Progenitor cell of endocrine pancreas (in vitro differentiated cells): ENCODE results near the gene IRAK2. TPM values are rescaled to one million over a fixed set of nuclear protein-coding genes. Genes with fewer than 3 reads are reported as not detected.
A peak's percentile ranks its signal among the peaks of the same experiment; 100 is the strongest.

Experiments
- DNase-seq: peaks from one replicate; pipeline ENCODE4 v3.0.0; 2021; ENCODE audit warnings: low spot score; ENCODE audit not compliant: unreplicated experiment
- H3K27ac Mint-ChIP-seq: 2 replicates; pipeline ENCODE4 v1.8.0; 2021; ENCODE audit warnings: mild to moderate bottlenecking, moderate library complexity, mixed read lengths
- H3K27me3 Mint-ChIP-seq: 2 replicates; pipeline ENCODE4 v1.8.0; 2021; ENCODE audit warnings: mixed read lengths
- H3K36me3 Mint-ChIP-seq: 2 replicates; pipeline ENCODE4 v1.8.0; 2022; ENCODE audit warnings: mixed read lengths; ENCODE audit not compliant: insufficient read depth
- H3K4me1 Mint-ChIP-seq: 2 replicates; pipeline ENCODE4 v1.8.0; 2021; ENCODE audit warnings: low read depth, mixed read lengths
- H3K4me3 Mint-ChIP-seq: 2 replicates; pipeline ENCODE4 v1.8.0; 2021; ENCODE audit warnings: low read depth, mild to moderate bottlenecking, moderate library complexity, mixed read lengths
- H3K9me3 Mint-ChIP-seq: 2 replicates; pipeline ENCODE4 v1.8.0; 2021; ENCODE audit warnings: low read depth, mixed read lengths
- CTCF ChIP-seq: fragments of 200-600 bp; sonication (generic); IDR thresholded peaks from one replicate; pipeline ENCODE4 v1.5.0; 2021; ENCODE audit warnings: antibody characterized with exemption, mild to moderate bottlenecking; ENCODE audit not compliant: unreplicated experiment
- total RNA-seq: library from RNA; stranded (reverse); gene quantifications from 2 replicates; pipeline ENCODE4 v1.2.1, GENCODE V29; 2021

The IRAK2 gene
- total RNA-seq, 1 donor from 2014 or later = 0.36 TPM

- TF ChIP-seq CTCF = no peak
- no peak overlapping the region for H3K27ac Mint-ChIP-seq
- H3K27me3 Mint-ChIP-seq = no peaks in the 10 kb centered on the region
- no peak for DNase-seq
- H3K9me3 Mint-ChIP-seq = peaks cover 10% of the 10 kb centered on the region
- no peaks in the 10 kb centered on the region for H3K36me3 Mint-ChIP-seq
- no peaks in the 10 kb centered on the region for H3K4me1 Mint-ChIP-seq
- no peak overlapping the region for H3K4me3 Mint-ChIP-seq
Measured at GRCh38 chr3:10242182-10243065, 77.7 kb downstream of the IRAK2 start.

- no peaks in the 10 kb centered on the region for H3K27me3 Mint-ChIP-seq
- H3K27ac Mint-ChIP-seq = no peak overlapping the region
- no peak for TF ChIP-seq CTCF
- no peak for DNase-seq
- peaks cover 10% of the 10 kb centered on the region for H3K9me3 Mint-ChIP-seq
- H3K4me1 Mint-ChIP-seq = no peaks in the 10 kb centered on the region
- no peaks in the 10 kb centered on the region for H3K36me3 Mint-ChIP-seq
- no peak overlapping the region for H3K4me3 Mint-ChIP-seq
Measured at GRCh38 chr3:10244009-10244408, 79.3 kb downstream of the IRAK2 start.

- H3K36me3 Mint-ChIP-seq = no peaks in the 10 kb centered on the region
Measured at GRCh38 chr3:10245081-10245712, 80.5 kb downstream of the IRAK2 start.

GRCh38 chr3:10247679-10248183 lies 83.0 kb downstream of the IRAK2 start:
- H3K4me3 Mint-ChIP-seq = peak overlapping the region; percentile 60
- no peak for DNase-seq
- no peaks in the 10 kb centered on the region for H3K27me3 Mint-ChIP-seq
- H3K4me1 Mint-ChIP-seq = peaks cover 18% of the 10 kb centered on the region
- TF ChIP-seq CTCF = no peak
- H3K27ac Mint-ChIP-seq = peak overlapping the region; percentile 93
- H3K36me3 Mint-ChIP-seq = peaks cover 9% of the 10 kb centered on the region
- H3K9me3 Mint-ChIP-seq = peaks cover 10% of the 10 kb centered on the region

More at GRCh38 chr3:10245081-10245712, 80.5 kb downstream of the IRAK2 start:
- no peak overlapping the region for H3K4me3 Mint-ChIP-seq
- no peak for TF ChIP-seq CTCF
- no peak for DNase-seq
- peaks cover 10% of the 10 kb centered on the region for H3K9me3 Mint-ChIP-seq
- H3K27ac Mint-ChIP-seq = no peak overlapping the region
- no peaks in the 10 kb centered on the region for H3K27me3 Mint-ChIP-seq
- H3K4me1 Mint-ChIP-seq = peaks cover 9% of the 10 kb centered on the region

- peak; percentile 24 for TF ChIP-seq CTCF
- Mint-ChIP-seq H3K4me3 (peak within 1 kb of the TSS; percentile 86), H3K27me3 (no peaks in the 10 kb centered on the region), H3K27ac (peak within 1 kb of the TSS; percentile 93), H3K4me1 (peaks cover 18% of the 10 kb centered on the region), H3K36me3 (peaks cover 11% of the 10 kb centered on the region), H3K9me3 (peaks cover 10% of the 10 kb centered on the region)
- peak; percentile 80 for DNase-seq
Measured at GRCh38 chr3:10248184-10248983, 83.7 kb downstream of the IRAK2 start, which contains the start of gene TATDN2. Gene TATDN2, plus strand, starts transcription at chr3:10248459. Its CDS starts 742 bp downstream, at chr3:10249201.
